Cardiac muscle cell (in vitro differentiated cells and primary cell): Measurements from ENCODE around the gene DERL2. TPM values are rescaled to one million over a fixed set of nuclear protein-coding genes. Genes with fewer than 3 reads are reported as not detected.

Experiments used
- DNase-seq, 2 donors: peaks; one replicate each; pipeline versions ENCODE4 v3.0.0 to v3.0.0-alpha.2; 2010 to 2017; ENCODE audit warnings: low read depth in 1 of 2, low spot score in 1 of 2
- H3K27ac ChIP-seq: fragments of 200-600 bp; sonication (generic); 2 replicates; pipeline ENCODE4 v1.5.1; 2016
- H3K27me3 ChIP-seq: fragments of 200-600 bp; sonication (generic); 2 replicates; pipeline ENCODE4 v1.6.0; 2016; ENCODE audit warnings: control low read depth
- H3K36me3 ChIP-seq: fragments of 200-600 bp; sonication (generic); 2 replicates; pipeline ENCODE4 v1.5.1; 2016; ENCODE audit warnings: control low read depth
- H3K4me1 ChIP-seq: fragments of 200-600 bp; sonication (generic); 2 replicates; pipeline ENCODE4 v1.8.1; 2017; ENCODE audit warnings: low read depth, mild to moderate bottlenecking, mixed run types
- H3K4me3 ChIP-seq: fragments of 200-600 bp; sonication (generic); 2 replicates; pipeline ENCODE4 v1.5.1; 2016; ENCODE audit warnings: mild to moderate bottlenecking
- H3K9me3 ChIP-seq: fragments of 200-600 bp; sonication (generic); 2 replicates; pipeline ENCODE4 v1.5.1; 2017; ENCODE audit warnings: low read depth, mild to moderate bottlenecking, control low read depth
- CTCF ChIP-seq: IDR thresholded peaks from 2 replicates; pipeline ENCODE4 v1.5.1; 2012; ENCODE audit warnings: low read depth, mild to moderate bottlenecking, low read length
- polyA plus RNA-seq: library from polyadenylated mRNA; unstranded; fragments of >200 nt; fragmentation: Nextera tagmentation; extraction: Ambion mirVana; gene quantifications from 2 replicates; pipeline ENCODE4 v1.2.1, GENCODE V29; 2016
- total RNA-seq: library from RNA; depleted of rRNA; stranded (reverse); fragments of >200 nt; gene quantifications from 2 replicates; pipeline ENCODE4 v1.2.3, GENCODE V29; 2016

Gene DERL2
- total and polyA plus RNA-seq, 2 experiments from 2014 or later = 30.4 to 73.5 TPM

- Histone ChIP-seq H3K4me1 (no peaks in the 10 kb centered on the region), H3K36me3 (no peaks in the 10 kb centered on the region), H3K9me3 (no peaks in the 10 kb centered on the region), H3K4me3 (peak overlapping the region; percentile 53), H3K27ac (no peak overlapping the region), H3K27me3 (peaks cover 22% of the 10 kb centered on the region)
- peak; percentile 90 to 98 for DNase-seq
- TF ChIP-seq CTCF = no peak
Observed at GRCh38 chr17:5500589-5501391, 14.8 kb upstream of the DERL2 start.

- H3K27me3 ChIP-seq = peaks cover 26% of the 10 kb centered on the region
- H3K4me1 ChIP-seq = no peaks in the 10 kb centered on the region
- TF ChIP-seq CTCF = no peak
- H3K9me3 ChIP-seq = no peaks in the 10 kb centered on the region
- no peak overlapping the region for H3K27ac ChIP-seq
- no peak for DNase-seq
- H3K36me3 ChIP-seq = no peaks in the 10 kb centered on the region
- peak overlapping the region; percentile 53 for H3K4me3 ChIP-seq
Observed at GRCh38 chr17:5500247-5500588, 14.2 kb upstream of the DERL2 start.

- H3K4me3 ChIP-seq = peak overlapping the region; percentile 53
- H3K9me3 ChIP-seq = no peaks in the 10 kb centered on the region
- H3K4me1 ChIP-seq = no peaks in the 10 kb centered on the region
- no peak overlapping the region for H3K27ac ChIP-seq
- H3K27me3 ChIP-seq = peaks cover 32% of the 10 kb centered on the region
- peak in 1 of 2 donors; percentile 59 for DNase-seq
- TF ChIP-seq CTCF = no peak
- H3K36me3 ChIP-seq = no peaks in the 10 kb centered on the region
Observed at GRCh38 chr17:5499476-5500231, 13.7 kb upstream of the DERL2 start.

GRCh38 chr17:5492970-5493369 is 7.0 kb upstream of the DERL2 start:
- TF ChIP-seq CTCF = no peak
- H3K4me1 ChIP-seq = no peaks in the 10 kb centered on the region
- no peak for DNase-seq
- H3K36me3 ChIP-seq = peaks cover 17% of the 10 kb centered on the region
- H3K27me3 ChIP-seq = peaks cover 24% of the 10 kb centered on the region
- no peak overlapping the region for H3K27ac ChIP-seq
- H3K4me3 ChIP-seq = no peak overlapping the region
- H3K9me3 ChIP-seq = no peaks in the 10 kb centered on the region

- no peak for TF ChIP-seq CTCF
- no peak for DNase-seq
- Histone ChIP-seq H3K36me3 (peaks cover 23% of the 10 kb centered on the region), H3K4me3 (no peak overlapping the region), H3K27ac (no peak overlapping the region), H3K27me3 (no peaks in the 10 kb centered on the region), H3K9me3 (no peaks in the 10 kb centered on the region), H3K4me1 (peaks cover 8% of the 10 kb centered on the region)
Observed at GRCh38 chr17:5488752-5489151, 2.8 kb upstream of the DERL2 start.
